Neuron (in vitro differentiated cells): ENCODE results near the gene GALNTL6.

Source experiments
- H2AFZ ChIP-seq: one replicate; pipeline ENCODE4 v1.6.1; 2013; ENCODE audit warnings: low read depth, mild to moderate bottlenecking, inconsistent platforms, low read length, moderate library complexity
- H3K27me3 ChIP-seq: one replicate; pipeline ENCODE4 v1.6.1; 2013; ENCODE audit warnings: low read length; ENCODE audit not compliant: insufficient read depth
- H3K36me3 ChIP-seq: one replicate; pipeline ENCODE4 v1.6.1; 2013; ENCODE audit warnings: low read length; ENCODE audit not compliant: insufficient read depth
- H3K4me1 ChIP-seq: one replicate; pipeline ENCODE4 v1.6.1; 2013; ENCODE audit warnings: low read length; ENCODE audit not compliant: insufficient read depth
- H3K4me3 ChIP-seq: 2 replicates; pipeline ENCODE4 v1.5.1; 2013; ENCODE audit warnings: mild to moderate bottlenecking, low read length, moderate library complexity
- H3K9me3 ChIP-seq: one replicate; pipeline ENCODE4 v1.6.1; 2013; ENCODE audit warnings: low read length

The GALNTL6 gene

DNA sequence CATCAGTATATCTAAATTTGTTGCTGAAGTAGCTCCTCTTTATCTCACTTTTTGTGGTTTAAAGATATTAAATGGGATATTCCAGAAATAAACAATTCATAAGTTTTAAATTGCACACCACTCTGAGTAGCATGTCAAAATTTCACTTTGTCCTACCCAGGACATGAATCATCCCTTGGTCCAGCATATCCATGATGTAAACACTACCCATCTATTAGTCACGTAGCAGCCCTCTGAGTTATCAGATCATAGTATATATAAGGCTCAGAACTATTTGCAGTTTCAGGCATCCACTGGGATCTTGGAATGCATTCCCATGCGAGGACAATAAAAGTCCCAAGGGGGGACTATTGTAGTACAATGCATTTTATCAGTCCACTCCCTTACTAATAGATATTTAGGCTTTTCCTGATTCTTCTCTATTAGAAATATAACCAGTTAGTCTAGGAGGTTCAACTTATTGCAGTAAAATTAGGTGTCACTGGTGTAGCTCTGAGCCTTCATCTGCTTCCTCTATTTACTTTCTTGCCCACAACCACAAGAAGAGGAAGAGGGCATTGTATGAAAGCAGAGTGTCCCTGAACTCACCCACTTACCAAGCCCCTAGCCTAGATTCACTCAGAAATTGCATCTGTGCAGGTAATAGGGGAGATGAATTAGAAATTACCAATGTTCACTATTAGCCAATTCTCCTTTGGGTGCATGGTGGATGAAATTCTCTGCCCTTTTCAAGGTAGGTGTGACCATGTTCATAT is 945.6 kb downstream of the GALNTL6 start:
- H2AFZ ChIP-seq = no peak overlapping the region
- H3K9me3 ChIP-seq = no peaks in the 10 kb centered on the region
- no peak overlapping the region for H3K4me3 ChIP-seq
- H3K36me3 ChIP-seq = no peaks in the 10 kb centered on the region
- H3K27me3 ChIP-seq = no peaks in the 10 kb centered on the region
- H3K4me1 ChIP-seq = no peaks in the 10 kb centered on the region

GRCh38 chr4:172760512-172760911 is 947.3 kb downstream of the GALNTL6 start:
- Histone ChIP-seq H3K4me1 (no peaks in the 10 kb centered on the region), H3K27me3 (no peaks in the 10 kb centered on the region), H3K4me3 (no peak overlapping the region), H3K9me3 (no peaks in the 10 kb centered on the region), H2AFZ (no peak overlapping the region), H3K36me3 (no peaks in the 10 kb centered on the region)

DNA sequence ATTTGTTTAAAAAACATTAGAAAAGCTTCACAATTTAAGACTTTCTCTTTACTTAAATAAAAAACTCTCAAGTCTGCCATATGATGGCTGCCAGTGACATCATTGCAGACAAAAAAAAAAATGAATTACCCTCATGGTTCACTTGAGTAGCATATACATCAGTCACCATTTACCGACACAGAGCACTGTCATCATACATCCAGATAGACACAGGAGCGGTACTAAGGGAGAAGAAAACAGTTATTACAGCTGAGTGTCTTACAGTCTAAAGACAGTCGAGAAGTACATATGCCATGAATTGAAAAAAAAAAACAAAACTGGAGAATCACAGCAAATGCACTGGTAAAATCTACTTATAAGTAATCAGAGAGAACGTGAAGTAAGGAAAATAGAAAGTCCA is 949.7 kb downstream of the GALNTL6 start:
- H3K4me1 ChIP-seq = peaks cover 11% of the 10 kb centered on the region
- H2AFZ ChIP-seq = no peak overlapping the region
- H3K36me3 ChIP-seq = no peaks in the 10 kb centered on the region
- H3K27me3 ChIP-seq = no peaks in the 10 kb centered on the region
- no peaks in the 10 kb centered on the region for H3K9me3 ChIP-seq
- no peak overlapping the region for H3K4me3 ChIP-seq

- Histone ChIP-seq H3K4me1 (peaks cover 11% of the 10 kb centered on the region), H3K36me3 (no peaks in the 10 kb centered on the region), H2AFZ (no peak overlapping the region), H3K4me3 (no peak overlapping the region), H3K9me3 (no peaks in the 10 kb centered on the region), H3K27me3 (no peaks in the 10 kb centered on the region)
These were observed 957.6 kb downstream of the GALNTL6 start for GRCh38 chr4:172770787-172771186.

DNA sequence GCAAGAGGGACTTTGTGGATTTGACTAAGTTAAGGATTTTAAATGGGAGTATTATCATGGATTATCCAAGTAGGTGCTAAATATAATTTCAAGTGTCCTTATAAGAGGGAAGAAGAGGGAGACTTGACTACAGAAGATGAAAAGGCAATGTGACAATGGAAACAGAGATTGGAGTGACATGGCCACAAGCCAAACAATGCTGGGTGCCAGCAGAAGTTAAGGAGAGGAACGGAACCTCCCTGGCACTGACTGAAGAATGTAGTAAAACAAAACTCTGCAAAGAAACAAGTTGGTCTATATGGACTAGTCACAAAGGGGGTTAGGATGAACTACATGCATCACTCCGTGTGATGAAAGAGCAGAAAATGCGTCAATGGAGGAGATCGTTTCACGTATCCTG is 959.6 kb downstream of the GALNTL6 start:
- Histone ChIP-seq H3K4me1 (no peaks in the 10 kb centered on the region), H2AFZ (no peak overlapping the region), H3K36me3 (no peaks in the 10 kb centered on the region), H3K4me3 (no peak overlapping the region), H3K9me3 (no peaks in the 10 kb centered on the region), H3K27me3 (no peaks in the 10 kb centered on the region)

DNA sequence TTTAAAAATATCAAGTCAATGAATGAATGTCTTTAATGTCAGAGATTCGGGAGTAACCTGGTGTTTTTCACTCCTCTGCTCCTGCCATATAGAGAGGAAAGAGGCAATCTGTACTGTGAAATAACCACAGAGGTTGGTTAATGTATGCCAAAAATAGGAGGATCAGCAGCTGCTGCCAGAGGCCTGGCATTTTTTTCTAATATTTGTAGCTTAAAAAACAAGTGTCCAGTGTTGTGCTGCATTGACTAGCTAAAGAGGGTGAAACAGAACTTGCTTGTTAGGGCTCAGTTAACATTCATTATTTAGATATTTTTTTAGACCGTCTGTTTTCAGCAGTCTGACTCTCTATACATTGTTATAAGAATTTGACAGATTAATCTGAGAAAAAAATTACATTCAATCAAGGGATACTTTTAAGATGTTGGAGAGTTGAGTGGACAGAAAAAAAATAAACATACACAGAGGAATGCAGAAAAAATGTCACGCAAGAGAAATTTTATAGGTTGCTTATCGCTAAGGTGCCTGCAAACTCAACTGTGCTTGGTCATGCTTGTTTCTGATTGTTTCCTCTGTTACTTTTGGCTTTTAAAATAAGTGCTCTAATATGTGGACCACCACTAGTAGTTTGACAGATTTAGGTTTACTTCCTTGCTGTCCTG is 963.1 kb downstream of the GALNTL6 start:
- Histone ChIP-seq H3K9me3 (no peaks in the 10 kb centered on the region), H3K27me3 (no peaks in the 10 kb centered on the region), H3K36me3 (no peaks in the 10 kb centered on the region), H3K4me3 (no peak overlapping the region), H2AFZ (no peak overlapping the region), H3K4me1 (no peaks in the 10 kb centered on the region)

DNA sequence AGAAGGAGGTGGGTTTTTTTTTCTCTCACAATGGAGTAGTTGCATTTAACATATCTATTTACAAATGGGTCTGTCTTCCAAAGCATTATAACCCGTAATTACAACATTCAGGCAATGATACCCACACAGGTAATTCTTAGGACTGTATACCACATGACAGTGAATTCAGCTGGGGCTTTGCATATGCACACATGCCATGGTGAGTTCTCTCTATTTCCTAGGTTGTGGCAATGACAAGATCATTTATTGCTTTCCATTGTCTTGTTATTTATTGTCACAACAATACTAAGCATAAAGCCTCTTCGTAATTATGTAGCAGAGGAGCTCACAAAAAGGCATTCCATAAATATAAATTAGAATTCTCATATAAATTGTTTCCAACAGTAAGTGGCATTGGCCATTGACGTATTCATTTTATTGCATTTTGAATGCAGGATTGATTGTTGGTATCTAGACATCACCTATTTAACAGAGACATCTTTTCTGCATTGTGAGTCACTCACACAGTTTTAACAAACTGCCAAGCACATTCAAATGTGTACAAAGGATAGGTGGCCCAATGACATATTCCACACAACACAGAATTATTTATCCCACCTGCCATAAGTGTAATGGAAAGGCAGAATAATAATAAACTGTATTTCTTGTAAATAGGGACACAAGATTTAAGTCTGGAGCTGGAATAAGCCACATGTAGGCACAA is 964.7 kb downstream of the GALNTL6 start:
- Histone ChIP-seq H3K36me3 (no peaks in the 10 kb centered on the region), H3K4me3 (no peak overlapping the region), H3K9me3 (no peaks in the 10 kb centered on the region), H3K27me3 (no peaks in the 10 kb centered on the region), H2AFZ (no peak overlapping the region), H3K4me1 (no peaks in the 10 kb centered on the region)

GRCh38 chr4:172778583-172778982 is 965.4 kb downstream of the GALNTL6 start:
- Histone ChIP-seq H3K9me3 (no peaks in the 10 kb centered on the region), H3K4me3 (no peak overlapping the region), H3K36me3 (no peaks in the 10 kb centered on the region), H3K4me1 (no peaks in the 10 kb centered on the region), H2AFZ (no peak overlapping the region), H3K27me3 (no peaks in the 10 kb centered on the region)

DNA sequence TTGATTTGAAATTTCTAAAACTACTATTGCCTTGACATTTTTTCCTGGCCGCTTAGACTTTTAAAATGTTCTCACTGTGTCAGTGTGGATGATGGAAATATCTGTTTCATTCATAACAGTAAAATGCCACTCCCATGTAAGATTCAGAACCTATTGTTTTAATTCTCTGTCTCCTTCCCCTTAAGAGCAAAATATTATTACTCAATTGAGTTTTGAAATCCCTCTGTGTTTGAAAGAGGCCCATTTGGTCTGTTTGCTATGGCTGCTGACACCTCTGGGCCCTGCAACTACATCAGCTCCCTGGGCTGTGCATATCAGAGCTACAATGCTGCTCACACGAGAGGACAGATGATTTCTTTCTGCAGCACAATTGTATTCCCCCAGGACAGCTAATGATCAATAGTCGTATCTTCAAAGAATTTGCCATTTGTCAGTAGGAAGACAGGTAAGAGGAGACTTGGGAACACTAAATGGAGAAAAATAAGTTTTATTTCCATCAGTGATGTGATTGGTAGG is 967.4 kb downstream of the GALNTL6 start:
- no peak overlapping the region for H2AFZ ChIP-seq
- no peaks in the 10 kb centered on the region for H3K27me3 ChIP-seq
- H3K4me1 ChIP-seq = no peaks in the 10 kb centered on the region
- H3K36me3 ChIP-seq = no peaks in the 10 kb centered on the region
- no peaks in the 10 kb centered on the region for H3K9me3 ChIP-seq
- no peak overlapping the region for H3K4me3 ChIP-seq

DNA sequence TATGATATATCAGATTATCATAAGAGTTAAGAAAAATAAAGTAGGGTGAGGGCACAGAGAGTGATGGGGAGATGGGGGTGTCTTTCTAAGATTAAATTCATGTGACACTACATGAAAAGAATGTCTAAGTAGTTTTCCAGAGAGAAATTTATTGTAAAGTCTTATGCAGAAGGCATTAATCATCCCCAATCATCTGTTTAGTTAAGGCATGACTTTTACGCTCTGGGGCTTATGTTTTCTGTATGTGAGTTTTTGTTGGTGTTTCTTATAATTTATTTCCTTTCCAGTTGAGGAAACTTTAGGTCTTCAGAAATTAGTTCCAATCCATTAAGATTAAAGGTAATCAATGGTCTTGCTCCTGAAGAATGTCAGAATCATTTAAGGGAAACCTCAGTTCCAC is 972.4 kb downstream of the GALNTL6 start:
- no peaks in the 10 kb centered on the region for H3K27me3 ChIP-seq
- H2AFZ ChIP-seq = no peak overlapping the region
- peaks cover 3% of the 10 kb centered on the region for H3K4me1 ChIP-seq
- no peaks in the 10 kb centered on the region for H3K9me3 ChIP-seq
- H3K36me3 ChIP-seq = no peaks in the 10 kb centered on the region
- H3K4me3 ChIP-seq = no peak overlapping the region

GRCh38 chr4:172786039-172786792 is 973.0 kb downstream of the GALNTL6 start:
- no peaks in the 10 kb centered on the region for H3K9me3 ChIP-seq
- H2AFZ ChIP-seq = peak overlapping the region; percentile 7
- H3K36me3 ChIP-seq = no peaks in the 10 kb centered on the region
- no peak overlapping the region for H3K4me3 ChIP-seq
- peaks cover 3% of the 10 kb centered on the region for H3K4me1 ChIP-seq
- H3K27me3 ChIP-seq = no peaks in the 10 kb centered on the region

GRCh38 chr4:172787111-172787510 is 973.9 kb downstream of the GALNTL6 start:
- Histone ChIP-seq H2AFZ (no peak overlapping the region), H3K4me1 (peaks cover 3% of the 10 kb centered on the region), H3K9me3 (no peaks in the 10 kb centered on the region), H3K27me3 (no peaks in the 10 kb centered on the region), H3K4me3 (no peak overlapping the region), H3K36me3 (no peaks in the 10 kb centered on the region)

GRCh38 chr4:172791841-172792240 is 978.6 kb downstream of the GALNTL6 start:
- Histone ChIP-seq H3K4me3 (no peak overlapping the region), H3K27me3 (no peaks in the 10 kb centered on the region), H3K36me3 (no peaks in the 10 kb centered on the region), H3K9me3 (no peaks in the 10 kb centered on the region), H2AFZ (no peak overlapping the region), H3K4me1 (peaks cover 9% of the 10 kb centered on the region)
